GM13977 (cell line): ENCODE data around the gene S100A1.

Source experiments
- DNase-seq: peaks from one replicate; pipeline ENCODE4 v3.0.0; 2012; ENCODE audit warnings: low spot score
- in situ Hi-C: fragments of 300-500 bp; cut with MboI; formaldehyde crosslinking; loops from one replicate; pipeline ENCODE4 v1.12.0; 2022; ENCODE audit warnings: low sequenced_read_pairs, low pct_unique_long_range_greater_than_20kb, mixed read lengths, inconsistent platforms; ENCODE audit not compliant: unreplicated experiment
- TF ChIP-seq, protein P1 (sequence below): IDR thresholded peaks from 2 replicates; pipeline ENCODE4 v1.5.1; 2012; ENCODE audit warnings: mild to moderate bottlenecking, control low read depth; ENCODE audit not compliant: insufficient read depth; ENCODE audit errors: extremely low read depth, missing control alignments

The S100A1 gene

DNA sequence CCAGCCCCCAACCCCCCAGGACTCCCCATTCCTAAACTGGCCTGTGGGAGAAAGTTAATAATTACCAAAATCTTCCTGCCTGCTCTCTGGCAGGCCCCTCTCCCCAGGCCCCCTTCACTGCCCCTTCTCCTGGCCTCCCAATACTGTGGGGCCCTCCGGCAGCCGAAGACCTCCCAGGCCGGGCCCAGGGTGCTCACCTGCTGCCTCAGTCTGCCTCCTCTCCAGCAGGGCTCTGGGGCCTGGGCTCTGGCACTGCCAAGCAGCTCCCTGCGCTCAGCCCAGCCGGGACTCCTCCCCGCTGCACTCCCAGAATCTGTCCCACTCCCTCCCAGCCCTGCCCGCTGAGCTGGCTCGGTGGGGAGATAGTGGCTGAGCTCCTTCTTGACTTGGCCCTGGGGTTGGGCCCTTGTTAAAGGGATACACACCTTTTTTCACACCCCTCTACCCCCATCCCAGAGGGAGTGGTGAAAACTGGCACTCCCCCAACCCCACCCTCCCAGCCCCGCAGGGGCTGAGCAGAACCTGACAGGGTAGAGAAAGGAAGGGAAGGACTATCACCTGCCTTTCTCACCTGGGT, 15.4 kb upstream of the S100A1 start, which contains the start of gene S100A16:
S100A16 (minus strand) TSS at position 383 of the 577 bp plus-strand sequence. CDS start 4,986 bp downstream, outside the sequence.
- in situ Hi-C loops, result no loop called here
- no peak for DNase-seq
- TF ChIP-seq, protein P1, sequence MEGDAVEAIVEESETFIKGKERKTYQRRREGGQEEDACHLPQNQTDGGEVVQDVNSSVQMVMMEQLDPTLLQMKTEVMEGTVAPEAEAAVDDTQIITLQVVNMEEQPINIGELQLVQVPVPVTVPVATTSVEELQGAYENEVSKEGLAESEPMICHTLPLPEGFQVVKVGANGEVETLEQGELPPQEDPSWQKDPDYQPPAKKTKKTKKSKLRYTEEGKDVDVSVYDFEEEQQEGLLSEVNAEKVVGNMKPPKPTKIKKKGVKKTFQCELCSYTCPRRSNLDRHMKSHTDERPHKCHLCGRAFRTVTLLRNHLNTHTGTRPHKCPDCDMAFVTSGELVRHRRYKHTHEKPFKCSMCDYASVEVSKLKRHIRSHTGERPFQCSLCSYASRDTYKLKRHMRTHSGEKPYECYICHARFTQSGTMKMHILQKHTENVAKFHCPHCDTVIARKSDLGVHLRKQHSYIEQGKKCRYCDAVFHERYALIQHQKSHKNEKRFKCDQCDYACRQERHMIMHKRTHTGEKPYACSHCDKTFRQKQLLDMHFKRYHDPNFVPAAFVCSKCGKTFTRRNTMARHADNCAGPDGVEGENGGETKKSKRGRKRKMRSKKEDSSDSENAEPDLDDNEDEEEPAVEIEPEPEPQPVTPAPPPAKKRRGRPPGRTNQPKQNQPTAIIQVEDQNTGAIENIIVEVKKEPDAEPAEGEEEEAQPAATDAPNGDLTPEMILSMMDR, result no peak

DNA sequence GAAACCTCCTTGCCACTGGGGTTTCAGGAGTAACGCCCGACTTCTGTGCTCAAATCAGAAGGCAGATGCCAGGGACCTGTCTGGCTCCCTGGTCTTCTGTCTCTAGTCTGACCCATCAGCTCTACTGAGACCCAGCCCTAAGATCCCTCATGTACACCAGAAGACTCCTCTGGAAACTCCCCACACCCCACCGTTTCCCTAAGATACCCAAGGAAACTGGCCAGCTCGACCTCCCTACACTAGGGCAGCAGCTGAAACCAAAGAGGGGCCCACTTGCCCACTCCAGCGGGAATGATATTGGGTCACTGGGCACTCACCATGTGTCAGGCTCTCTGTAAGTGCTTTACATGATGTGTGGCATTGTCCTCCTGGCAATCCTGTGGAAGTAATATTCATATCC, 14.8 kb upstream of the S100A1 start:
- TF ChIP-seq, protein P1, result no peak
- in situ Hi-C loops, result no loop called here

DNA sequence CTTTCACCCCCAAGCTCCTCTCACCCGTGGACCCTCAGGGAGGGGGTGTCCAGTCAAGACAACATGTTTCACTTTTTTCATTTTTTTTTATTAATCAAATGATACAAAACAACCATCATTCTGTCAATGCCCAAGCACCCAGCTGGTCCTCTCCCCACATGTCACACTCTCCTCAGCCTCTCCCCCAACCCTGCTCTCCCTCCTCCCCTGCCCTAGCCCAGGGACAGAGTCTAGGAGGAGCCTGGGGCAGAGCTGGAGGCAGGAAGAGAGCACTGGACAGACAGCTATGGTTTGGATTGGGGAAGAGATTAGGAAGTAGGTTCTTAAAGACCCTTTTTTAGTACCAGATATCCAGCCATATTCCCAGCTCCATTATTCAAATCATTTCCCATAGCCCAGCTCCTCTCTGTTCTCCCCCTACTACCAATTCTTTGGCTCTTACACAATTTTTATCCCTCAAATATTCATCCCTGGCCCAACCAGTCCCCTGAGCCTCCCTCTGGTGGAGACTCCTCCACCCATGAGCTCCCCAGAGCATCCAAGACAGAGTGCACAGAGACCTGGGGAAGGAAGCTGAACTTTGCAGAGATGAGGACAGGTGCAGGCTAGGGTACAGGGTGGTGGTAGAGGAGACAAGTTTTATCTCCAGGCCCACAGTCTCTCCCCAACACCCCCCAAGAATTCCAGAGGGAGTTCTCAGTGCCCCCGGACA, 13.9 kb upstream of the S100A1 start:
- in situ Hi-C loops, result no loop called here
- DNase-seq, result no peak
- TF ChIP-seq, protein P1, result no peak

More for the DNA sequence above, 14.8 kb upstream of the S100A1 start:
- DNase-seq, result no peak

DNA sequence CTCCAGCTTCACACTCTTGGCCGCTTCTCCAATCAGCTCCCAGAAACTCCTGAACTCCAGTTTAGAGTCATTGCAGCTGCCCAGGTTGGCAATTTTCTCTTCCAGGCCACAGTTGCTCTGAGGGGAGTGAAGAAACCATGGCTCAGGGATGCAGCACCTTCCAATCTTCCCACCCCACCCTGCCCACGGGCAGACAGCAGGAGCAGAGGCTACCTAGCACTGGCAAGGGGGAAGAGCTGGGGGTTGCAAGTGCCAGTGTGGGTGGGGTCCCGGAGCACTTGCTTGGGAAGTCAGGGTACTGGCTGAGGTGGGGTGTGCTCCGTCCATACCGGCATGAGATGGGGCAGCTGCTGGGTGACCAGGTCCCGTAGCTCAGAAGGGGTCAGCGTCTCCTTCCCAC, 13.3 kb upstream of the S100A1 start:
- DNase-seq, result no peak
- TF ChIP-seq, protein P1, result no peak
- in situ Hi-C loops, result no loop called here

DNA sequence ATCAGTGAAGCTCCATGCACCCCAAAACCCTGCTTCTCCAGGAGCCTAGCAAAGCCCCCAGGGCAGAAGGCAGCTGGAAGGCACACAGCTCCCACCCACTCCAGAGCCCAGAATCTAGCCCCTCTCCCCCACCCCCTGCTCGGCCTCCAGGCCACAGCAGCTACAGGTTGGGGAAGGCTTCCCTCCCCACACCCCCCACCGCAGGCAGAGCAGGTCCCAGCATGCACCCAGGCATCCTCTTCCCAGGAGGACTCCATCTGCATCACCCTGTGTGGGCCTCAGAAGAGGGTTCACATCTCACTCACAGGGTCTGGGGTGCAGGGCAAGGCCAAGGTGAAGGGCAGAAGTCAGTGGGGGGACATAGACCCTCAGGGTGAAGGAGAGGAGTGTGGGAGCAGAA, 12.8 kb upstream of the S100A1 start:
- DNase-seq, result no peak
- in situ Hi-C loops, result no loop called here
- TF ChIP-seq, protein P1, result no peak

DNA sequence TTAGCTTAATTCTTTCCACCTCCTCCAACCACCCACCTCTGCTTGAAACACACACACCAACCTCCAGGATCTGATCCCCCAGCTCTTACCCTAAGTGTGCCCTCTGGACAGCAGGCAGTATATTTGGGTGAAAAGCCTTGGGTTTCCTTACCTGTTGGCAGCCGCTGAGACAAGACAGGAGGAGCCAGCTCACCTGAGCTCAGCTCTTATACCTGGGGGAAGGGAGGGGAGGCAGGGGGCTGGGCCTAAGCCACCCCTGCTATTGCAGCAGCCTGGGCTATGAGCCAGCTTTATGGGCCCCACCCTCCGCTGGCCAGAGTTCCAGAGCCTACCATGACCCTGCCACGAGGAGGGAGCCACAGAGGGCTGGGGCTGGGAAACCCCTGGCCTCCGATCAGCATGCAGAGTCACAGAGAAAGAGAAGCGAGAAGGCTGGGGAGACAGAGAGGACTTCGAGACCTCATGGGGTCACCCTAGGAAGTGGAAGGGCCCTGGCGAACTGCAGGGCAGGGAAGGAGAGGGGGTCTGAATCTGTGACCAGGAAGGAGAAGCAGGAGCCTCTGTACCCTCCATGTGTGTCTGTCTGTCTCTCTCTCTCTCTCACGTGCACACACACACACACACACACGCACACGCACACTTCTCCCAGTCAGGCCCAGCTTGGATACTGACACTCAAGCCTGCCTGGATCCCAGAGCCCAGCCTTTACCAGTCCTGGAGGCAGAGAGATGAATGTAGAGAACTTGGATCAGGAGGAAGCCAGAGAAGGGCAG, 11.9 kb upstream of the S100A1 start, which contains the start of gene S100A14:
S100A14 (minus strand) TSS at position 182 of the 773 bp plus-strand sequence. CDS start 467 bp downstream, outside the sequence.
- no peak for DNase-seq
- TF ChIP-seq, protein P1, result no peak
- in situ Hi-C loops, result no loop called here
